HG03460 (cell line): ENCODE measurements around the gene TDRD9.
"Not testable (repeated sequence)": the region's sequence is repeated elsewhere in the genome, so short reads cannot be mapped to it uniquely, and the experiment has no call there.

ENCODE experiments used
- ATAC-seq: cut with Tn5 transposase; IDR thresholded peaks from one replicate; pipeline ENCODE4 v1.9.1; 2021; ENCODE audit not compliant: unreplicated experiment

Gene TDRD9

DNA sequence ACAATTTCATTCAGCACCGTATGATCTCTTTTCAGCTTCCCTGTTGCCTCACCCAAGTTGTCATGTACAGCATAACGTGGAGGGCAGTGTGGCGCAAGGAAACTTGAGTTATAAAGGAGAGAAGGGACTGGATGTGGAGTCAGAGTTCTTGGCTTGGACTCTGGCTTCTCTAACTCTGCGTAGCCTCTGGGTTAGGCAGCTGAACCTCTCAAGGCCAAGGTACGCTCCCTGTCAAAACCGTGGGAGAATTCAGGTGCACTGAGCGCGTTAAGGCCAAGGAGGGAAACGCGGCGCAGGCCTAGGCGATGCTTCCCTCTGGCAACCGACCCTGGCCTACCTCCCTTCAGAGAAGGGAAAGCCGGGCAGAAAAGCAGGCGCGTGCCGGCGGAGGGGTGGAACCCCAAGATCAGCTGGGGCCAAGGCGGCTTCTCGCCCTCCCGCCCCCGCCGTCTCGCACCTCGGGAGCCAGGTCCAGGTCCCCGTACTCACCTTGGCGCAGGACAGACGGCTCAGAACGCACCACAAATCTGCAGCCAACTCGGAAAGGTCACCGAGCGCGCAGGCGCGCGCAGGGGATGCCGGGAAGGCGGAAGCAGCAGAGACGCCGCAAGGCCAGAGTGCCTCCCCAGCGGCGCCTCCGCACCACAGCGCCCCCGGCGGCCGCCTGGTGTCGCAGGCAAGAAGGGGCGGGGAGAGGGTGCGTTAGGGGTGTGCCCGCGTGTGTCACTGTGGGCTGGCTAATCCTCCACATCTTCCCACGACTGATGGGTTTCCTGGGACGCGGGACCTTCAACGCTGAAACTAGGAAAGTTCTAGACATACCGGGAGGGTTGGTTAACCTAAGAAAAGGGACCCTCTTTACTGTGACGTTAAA lies 7.0 kb upstream of the TDRD9 start:
- ATAC-seq = peak; percentile 97

- ATAC-seq = not testable (repeated sequence)
Measured at GRCh38 chr14:103921855-103922200, 6.4 kb upstream of the TDRD9 start.

- no peak for ATAC-seq
Measured at GRCh38 chr14:103923863-103924262, 4.4 kb upstream of the TDRD9 start.

- ATAC-seq = no peak
Measured at GRCh38 chr14:103925316-103925715, 2.9 kb upstream of the TDRD9 start.

DNA sequence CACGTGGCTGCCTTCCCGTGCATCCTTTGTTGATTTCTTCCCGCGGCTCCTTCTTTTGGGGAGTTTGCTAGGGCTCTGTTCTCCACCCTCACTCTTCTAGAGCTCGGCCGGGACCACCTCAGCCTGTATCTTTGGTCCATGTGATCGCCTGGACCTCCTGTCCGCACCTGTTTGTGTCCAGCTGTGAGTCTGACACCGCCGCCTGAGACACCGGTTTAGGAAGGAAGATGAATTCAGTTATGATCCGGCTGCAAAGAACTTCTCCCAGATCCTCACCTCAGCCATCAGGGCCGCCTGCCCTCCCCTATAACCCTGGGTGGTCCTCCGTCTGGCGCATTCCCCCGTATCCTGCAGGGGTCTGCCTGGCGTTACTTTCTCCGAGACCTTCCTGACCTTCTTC lies 690 bp upstream of the TDRD9 start:
- no peak for ATAC-seq

- no peak for ATAC-seq
Measured at GRCh38 chr14:103930051-103930604, 1.9 kb downstream of the TDRD9 start.

DNA sequence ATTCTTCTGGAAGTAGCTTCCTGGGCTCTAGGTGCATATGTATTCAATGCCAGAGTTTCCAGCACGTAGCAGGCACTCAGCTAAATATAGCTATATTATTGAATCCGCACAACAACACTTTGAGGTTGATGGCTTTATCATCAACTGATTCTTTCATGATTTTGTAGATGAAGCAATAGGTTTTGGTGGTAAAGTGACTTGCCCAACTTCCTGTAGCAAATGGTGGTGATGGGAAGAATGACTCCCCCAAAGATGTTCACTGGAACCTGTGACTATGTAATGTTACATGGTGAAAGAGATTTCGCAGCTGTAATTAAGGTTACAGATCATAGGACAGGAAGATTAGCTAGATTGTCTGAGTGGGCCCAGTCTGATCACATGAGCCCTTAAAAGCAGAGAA lies 3.2 kb downstream of the TDRD9 start:
- no peak for ATAC-seq

DNA sequence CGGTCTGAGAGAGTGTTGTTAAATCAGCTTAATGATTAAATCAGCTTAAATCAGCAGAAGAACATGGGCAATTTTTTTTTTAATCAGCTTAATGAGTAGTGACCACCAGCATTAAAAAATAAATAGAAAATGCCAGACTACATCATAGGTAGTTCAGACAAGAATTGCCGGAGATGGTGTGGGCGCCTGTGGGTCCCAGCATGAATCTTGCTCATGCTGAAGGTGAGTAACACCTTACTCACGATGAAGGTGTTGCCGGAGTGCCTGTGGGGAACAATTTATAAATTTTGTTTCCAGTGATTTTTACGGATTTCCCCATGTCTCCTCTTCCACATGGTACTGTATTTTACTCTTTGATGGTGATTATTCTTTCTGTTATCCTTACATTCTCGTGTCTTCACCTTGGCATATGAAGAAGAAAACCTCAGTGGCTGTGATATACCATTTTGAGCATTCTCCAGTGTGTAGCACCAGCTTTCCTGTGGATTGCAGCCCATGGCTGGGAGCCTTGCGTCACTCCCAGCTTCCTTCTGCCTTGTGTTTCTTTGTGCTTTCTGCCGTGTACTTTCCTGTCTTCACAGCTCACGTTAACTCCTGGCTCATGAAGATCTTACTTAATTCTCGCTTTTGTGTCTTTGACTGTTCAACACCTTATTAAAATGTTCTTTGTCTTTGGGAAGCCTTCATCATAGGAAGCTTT lies 4.7 kb downstream of the TDRD9 start:
- ATAC-seq = no peak

- no peak for ATAC-seq
Measured at GRCh38 chr14:103935102-103935501, 6.8 kb downstream of the TDRD9 start.

- no peak for ATAC-seq
Measured at GRCh38 chr14:103941462-103941861, 13.2 kb downstream of the TDRD9 start.

GRCh38 chr14:103941973-103942736 lies 13.9 kb downstream of the TDRD9 start, which contains the start of gene RD3L:
Gene RD3L (minus strand): TSS chr14:103942529. CDS start chr14:103941695, 834 bp downstream.
- ATAC-seq = no peak

- ATAC-seq = no peak
Measured at GRCh38 chr14:103943673-103944072, 15.4 kb downstream of the TDRD9 start.

DNA sequence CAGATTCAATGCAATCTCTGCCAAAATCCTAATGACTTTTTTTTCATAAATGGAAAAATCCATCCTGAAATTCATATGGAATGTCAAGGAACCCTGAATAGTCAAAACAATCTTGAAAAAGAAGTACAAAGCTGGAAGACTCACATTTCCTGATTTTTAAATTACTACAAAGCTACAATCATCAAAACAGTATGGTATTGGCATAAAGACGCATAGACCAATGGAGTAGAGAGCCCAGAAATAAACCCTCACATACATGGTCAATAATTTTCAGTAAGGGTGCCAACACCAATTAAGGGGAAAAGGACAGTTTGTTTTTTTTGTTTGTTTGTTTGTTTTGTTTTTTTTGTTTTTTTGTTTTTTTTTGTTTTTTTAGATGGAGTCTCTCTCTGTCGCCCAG lies 18.7 kb downstream of the TDRD9 start:
- no peak for ATAC-seq

GRCh38 chr14:103948442-103948841 lies 20.2 kb downstream of the TDRD9 start:
- no peak for ATAC-seq

GRCh38 chr14:103949131-103949790 lies 21.0 kb downstream of the TDRD9 start:
- no peak for ATAC-seq

DNA sequence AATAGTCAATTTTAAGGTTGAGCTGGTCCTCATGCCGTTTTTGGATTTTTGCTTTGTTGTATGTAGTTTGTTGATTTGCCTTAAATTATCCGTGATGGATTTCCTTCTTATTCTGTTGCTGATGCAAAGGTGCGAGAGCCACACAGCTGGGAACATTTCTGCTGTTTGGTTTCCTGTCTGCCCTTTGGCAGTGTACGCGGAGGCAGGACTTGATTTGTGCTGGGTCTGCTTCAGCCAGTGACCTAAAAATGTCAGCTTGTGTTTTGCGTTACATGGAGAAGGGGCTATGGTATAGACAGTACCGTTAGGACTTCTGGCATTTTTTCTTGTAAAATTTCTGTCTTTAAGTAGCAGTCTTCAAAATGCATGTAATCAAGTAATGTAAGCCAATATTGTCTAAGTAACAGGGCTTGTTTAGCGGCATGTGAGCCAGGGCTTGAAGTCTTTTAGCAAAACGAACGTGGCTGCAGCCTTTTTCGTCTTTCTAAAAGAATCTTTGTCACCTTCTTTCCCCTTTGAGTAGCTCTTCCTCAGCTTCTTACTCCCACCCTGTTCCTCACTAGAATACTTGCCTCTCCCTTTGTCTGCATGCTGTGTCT lies 32.3 kb downstream of the TDRD9 start:
- no peak for ATAC-seq

GRCh38 chr14:103961928-103962578 lies 33.8 kb downstream of the TDRD9 start:
- ATAC-seq = no peak

- no peak for ATAC-seq
Measured at GRCh38 chr14:103966631-103967030, 38.4 kb downstream of the TDRD9 start.

DNA sequence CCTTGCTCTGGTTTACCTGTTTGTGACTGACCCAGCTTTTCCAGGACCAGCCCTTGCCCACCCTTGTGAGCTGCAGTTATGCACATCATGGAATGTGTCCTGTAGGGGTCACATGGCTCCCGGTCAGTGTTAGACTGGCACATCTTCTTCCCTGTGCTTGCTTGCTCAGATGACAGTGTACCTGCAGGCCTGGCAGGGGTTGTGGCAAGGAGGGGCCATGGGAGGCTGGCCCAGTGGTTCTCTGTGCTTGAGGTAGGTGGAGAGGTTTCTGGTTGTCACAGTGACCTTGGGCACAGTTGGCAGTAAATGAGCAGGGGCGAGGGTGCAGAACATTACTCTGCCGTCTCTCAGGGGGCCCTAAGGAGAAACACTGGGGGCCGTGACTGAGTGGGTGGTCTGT lies 41.7 kb downstream of the TDRD9 start:
- no peak for ATAC-seq

- ATAC-seq = no peak
Measured at GRCh38 chr14:103973354-103973753, 45.1 kb downstream of the TDRD9 start.
